Vagina (tissue), 2 donors: Measurements from ENCODE around the gene PSMD8. TPM values are rescaled to one million over a fixed set of nuclear protein-coding genes. Genes with fewer than 3 reads are reported as not detected.
"Not testable (repeated sequence)": the region's sequence is repeated elsewhere in the genome, so short reads cannot be mapped to it uniquely, and the experiment has no call there.

Experiments
- DNase-seq, 2 donors: peaks; one replicate each; pipeline ENCODE4 v3.0.0-alpha.2; 2017; ENCODE audit errors: extremely low spot score in 2 of 2
- H3K27ac ChIP-seq: fragments of 200-600 bp; sonication (generic); one replicate; pipeline ENCODE4 v1.5.1; 2019
- H3K27me3 ChIP-seq: fragments of 200-600 bp; sonication (generic); one replicate; pipeline ENCODE4 v1.5.1; 2019
- H3K36me3 ChIP-seq, 2 donors: fragments of 200-600 bp; sonication (generic); one replicate each; pipeline ENCODE4 v1.5.1; 2017 to 2019
- H3K4me1 ChIP-seq: fragments of 200-600 bp; sonication (generic); one replicate; pipeline ENCODE4 v1.5.1; 2019
- H3K4me3 ChIP-seq, 2 donors: fragments of 200-600 bp; sonication (generic); 1 replicate in 1 of 2; 2 replicates in 1 of 2; pipeline ENCODE4 v1.5.1; 2016 to 2019
- H3K9me3 ChIP-seq: fragments of 200-600 bp; sonication (generic); one replicate; pipeline ENCODE4 v1.5.1; 2019
- POLR2A ChIP-seq, 2 donors: fragments of 450-650 bp; IDR thresholded peaks; one replicate each; pipeline ENCODE4 v1.6.1; 2017; ENCODE audit warnings: antibody characterized with exemption in 2 of 2, mild to moderate bottlenecking in 2 of 2, moderate library complexity in 2 of 2
- POLR2AphosphoS5 ChIP-seq, 2 donors: sonication (generic); formaldehyde crosslinking; IDR thresholded peaks; one replicate each; pipeline ENCODE4 v1.9.0; 2017; ENCODE audit warnings: antibody characterized with exemption in 2 of 2, mild to moderate bottlenecking in 2 of 2, low read depth in 1 of 2; ENCODE audit not compliant: insufficient read depth in 1 of 2
- intact Hi-C: fragments of 100-400 bp; cut with DNase I; formaldehyde crosslinking; loops from one replicate; pipeline ENCODE4 v1.15.1; 2023
- total RNA-seq: library from RNA; depleted of rRNA; stranded (reverse); fragments of >200 nt; gene quantifications from one replicate; pipeline ENCODE4 v1.2.3, GENCODE V29; 2016
- TF ChIP-seq, protein P1 (sequence below), 3 experiments: fragments of 450-650 bp in 2 of 3; fragments of 200-600 bp in 1 of 3; sonication (generic) in 1 of 3; IDR thresholded peaks; one replicate each; pipeline ENCODE4 v1.5.1; 2017 to 2019; ENCODE audit warnings: antibody characterized with exemption in 3 of 3, mild to moderate bottlenecking in 2 of 3, moderate library complexity in 2 of 3

Gene PSMD8
- total RNA-seq, 1 donor from 2014 or later: 169 TPM

DNA sequence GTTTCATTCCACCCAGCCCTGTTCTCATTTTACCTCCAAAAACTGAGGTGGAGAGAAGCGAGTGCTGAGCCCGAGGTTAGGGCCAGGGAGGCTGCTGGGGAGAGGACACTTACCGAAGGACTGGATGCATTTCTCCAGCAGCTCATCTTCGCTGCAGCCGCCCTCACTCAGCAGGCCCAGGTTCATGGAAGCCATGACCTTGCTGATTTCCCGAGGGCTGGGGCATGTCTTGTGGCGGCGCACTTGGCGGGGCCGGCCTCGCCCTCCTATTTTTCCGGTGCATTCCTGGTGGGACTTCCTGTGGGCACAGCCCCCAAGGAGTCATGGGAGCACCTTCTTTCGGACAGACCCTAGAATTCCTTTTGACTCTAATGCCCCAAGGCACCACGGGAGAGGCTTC, 47.5 kb downstream of the PSMD8 start:
- H3K4me1 ChIP-seq: peaks cover 12% of the 10 kb centered on the region
- H3K4me3 ChIP-seq: no peak overlapping the region
- H3K36me3 ChIP-seq: no peaks in the 10 kb centered on the region
- no peak overlapping the region for H3K27ac ChIP-seq
- TF ChIP-seq, protein P1, sequence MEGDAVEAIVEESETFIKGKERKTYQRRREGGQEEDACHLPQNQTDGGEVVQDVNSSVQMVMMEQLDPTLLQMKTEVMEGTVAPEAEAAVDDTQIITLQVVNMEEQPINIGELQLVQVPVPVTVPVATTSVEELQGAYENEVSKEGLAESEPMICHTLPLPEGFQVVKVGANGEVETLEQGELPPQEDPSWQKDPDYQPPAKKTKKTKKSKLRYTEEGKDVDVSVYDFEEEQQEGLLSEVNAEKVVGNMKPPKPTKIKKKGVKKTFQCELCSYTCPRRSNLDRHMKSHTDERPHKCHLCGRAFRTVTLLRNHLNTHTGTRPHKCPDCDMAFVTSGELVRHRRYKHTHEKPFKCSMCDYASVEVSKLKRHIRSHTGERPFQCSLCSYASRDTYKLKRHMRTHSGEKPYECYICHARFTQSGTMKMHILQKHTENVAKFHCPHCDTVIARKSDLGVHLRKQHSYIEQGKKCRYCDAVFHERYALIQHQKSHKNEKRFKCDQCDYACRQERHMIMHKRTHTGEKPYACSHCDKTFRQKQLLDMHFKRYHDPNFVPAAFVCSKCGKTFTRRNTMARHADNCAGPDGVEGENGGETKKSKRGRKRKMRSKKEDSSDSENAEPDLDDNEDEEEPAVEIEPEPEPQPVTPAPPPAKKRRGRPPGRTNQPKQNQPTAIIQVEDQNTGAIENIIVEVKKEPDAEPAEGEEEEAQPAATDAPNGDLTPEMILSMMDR (IDR thresholded peaks at IDR 0.05): no peak
- TF ChIP-seq POLR2AphosphoS5 (IDR thresholded peaks at IDR 0.05; ENCODE audit: insufficient read depth in 1 of 2, low read depth in 1 of 2): no peak
- TF ChIP-seq POLR2A (IDR thresholded peaks at IDR 0.05): no peak
- intact Hi-C loops: no loop called here
- H3K27me3 ChIP-seq: no peaks in the 10 kb centered on the region
- no peaks in the 10 kb centered on the region for H3K9me3 ChIP-seq
- DNase-seq: no peak

DNA sequence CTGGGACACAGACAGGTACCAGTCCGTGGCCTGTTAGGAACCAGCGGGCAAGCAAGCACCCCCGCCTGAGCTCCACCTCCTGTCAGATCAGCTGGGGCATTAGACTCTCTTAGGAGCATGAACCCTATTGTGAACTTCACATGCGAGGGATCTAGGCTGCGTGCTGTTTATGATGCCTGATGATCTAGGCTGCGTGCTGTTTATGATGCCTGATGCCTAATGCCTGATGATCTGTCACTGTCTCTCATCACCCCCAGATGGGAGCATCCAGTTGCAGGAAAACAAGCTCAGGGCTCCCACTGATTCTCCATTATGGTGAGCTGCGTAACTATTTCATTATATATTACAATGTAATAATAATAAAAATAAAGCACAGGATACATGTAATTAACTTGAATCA, 48.1 kb downstream of the PSMD8 start:
- TF ChIP-seq POLR2AphosphoS5 (IDR thresholded peaks at IDR 0.05; ENCODE audit: insufficient read depth in 1 of 2, low read depth in 1 of 2) (no peak), POLR2A (IDR thresholded peaks at IDR 0.05) (no peak)
- TF ChIP-seq, protein P1 (IDR thresholded peaks at IDR 0.05): no peak
- no peak overlapping the region for H3K27ac ChIP-seq
- H3K4me3 ChIP-seq: no peak overlapping the region
- no peaks in the 10 kb centered on the region for H3K27me3 ChIP-seq
- no peak for DNase-seq
- H3K9me3 ChIP-seq: no peaks in the 10 kb centered on the region
- intact Hi-C loops: no loop called here
- peaks cover 11% of the 10 kb centered on the region for H3K4me1 ChIP-seq
- H3K36me3 ChIP-seq: no peaks in the 10 kb centered on the region

GRCh38 chr19:38424272-38424671, 49.9 kb downstream of the PSMD8 start:
- DNase-seq: no peak
- Histone ChIP-seq H3K36me3 (no peaks in the 10 kb centered on the region), H3K27me3 (no peaks in the 10 kb centered on the region), H3K4me1 (no peaks in the 10 kb centered on the region), H3K4me3 (no peak overlapping the region), H3K27ac (no peak overlapping the region), H3K9me3 (no peaks in the 10 kb centered on the region)
- TF ChIP-seq, protein P1 (IDR thresholded peaks at IDR 0.05): no peak
- TF ChIP-seq POLR2AphosphoS5 (IDR thresholded peaks at IDR 0.05; ENCODE audit: insufficient read depth in 1 of 2, low read depth in 1 of 2) (no peak), POLR2A (IDR thresholded peaks at IDR 0.05) (no peak)
- intact Hi-C loops: no loop called here

DNA sequence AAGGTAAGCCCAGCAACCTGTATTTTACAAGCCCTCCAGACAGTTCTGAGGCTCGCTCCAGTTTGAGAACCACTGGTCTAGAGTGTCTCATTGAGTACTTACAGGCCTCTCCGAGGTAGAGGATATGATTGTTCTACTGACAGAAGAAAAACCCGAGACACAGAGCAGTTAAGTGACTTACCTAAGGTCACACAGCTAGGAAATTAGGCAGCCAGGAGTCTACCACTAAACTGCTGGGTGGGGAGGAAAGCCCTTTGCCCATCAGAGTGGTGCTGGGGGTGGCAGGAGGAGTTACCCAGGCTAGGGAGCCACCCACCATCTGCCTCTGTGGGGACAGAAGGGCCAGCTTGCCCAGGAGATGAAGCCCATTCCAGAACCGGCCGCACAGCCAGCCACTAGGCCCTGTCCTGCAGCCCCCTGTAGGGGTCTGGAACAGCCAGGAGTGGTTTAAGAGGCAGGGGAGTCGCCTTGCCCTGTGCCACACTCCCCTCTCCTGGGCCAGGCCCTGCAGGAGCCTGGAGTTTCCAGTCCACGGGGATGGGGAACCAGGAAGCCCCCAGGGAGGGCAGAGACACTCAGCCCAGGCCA, 50.9 kb downstream of the PSMD8 start:
- no peak for DNase-seq
- Histone ChIP-seq H3K4me3 (peak overlapping the region in 1 of 2 donors; percentile 14), H3K27me3 (no peaks in the 10 kb centered on the region), H3K27ac (no peak overlapping the region), H3K36me3 (no peaks in the 10 kb centered on the region), H3K4me1 (no peaks in the 10 kb centered on the region), H3K9me3 (no peaks in the 10 kb centered on the region)
- TF ChIP-seq POLR2AphosphoS5 (IDR thresholded peaks at IDR 0.05; ENCODE audit: insufficient read depth in 1 of 2, low read depth in 1 of 2) (no peak), POLR2A (IDR thresholded peaks at IDR 0.05) (no peak)
- TF ChIP-seq, protein P1 (IDR thresholded peaks at IDR 0.05): no peak
- intact Hi-C loops: no loop called here

GRCh38 chr19:38425810-38426466, 51.6 kb downstream of the PSMD8 start, which contains the start of gene RASGRP4:
Gene RASGRP4, minus strand, starts transcription at chr19:38426219. Its CDS starts 128 bp downstream, at chr19:38426091.
- no peaks in the 10 kb centered on the region for H3K36me3 ChIP-seq
- no peaks in the 10 kb centered on the region for H3K4me1 ChIP-seq
- no peak within 1 kb of the TSS for H3K27ac ChIP-seq
- intact Hi-C loops: no loop called here
- TF ChIP-seq, protein P1 (IDR thresholded peaks at IDR 0.05): no peak
- no peak for TF ChIP-seq POLR2A (IDR thresholded peaks at IDR 0.05)
- TF ChIP-seq POLR2AphosphoS5 (IDR thresholded peaks at IDR 0.05; ENCODE audit: insufficient read depth in 1 of 2, low read depth in 1 of 2): no peak
- no peaks in the 10 kb centered on the region for H3K27me3 ChIP-seq
- no peaks in the 10 kb centered on the region for H3K9me3 ChIP-seq
- peak within 1 kb of the TSS in 1 of 2 donors; percentile 14 for H3K4me3 ChIP-seq
- DNase-seq: no peak

DNA sequence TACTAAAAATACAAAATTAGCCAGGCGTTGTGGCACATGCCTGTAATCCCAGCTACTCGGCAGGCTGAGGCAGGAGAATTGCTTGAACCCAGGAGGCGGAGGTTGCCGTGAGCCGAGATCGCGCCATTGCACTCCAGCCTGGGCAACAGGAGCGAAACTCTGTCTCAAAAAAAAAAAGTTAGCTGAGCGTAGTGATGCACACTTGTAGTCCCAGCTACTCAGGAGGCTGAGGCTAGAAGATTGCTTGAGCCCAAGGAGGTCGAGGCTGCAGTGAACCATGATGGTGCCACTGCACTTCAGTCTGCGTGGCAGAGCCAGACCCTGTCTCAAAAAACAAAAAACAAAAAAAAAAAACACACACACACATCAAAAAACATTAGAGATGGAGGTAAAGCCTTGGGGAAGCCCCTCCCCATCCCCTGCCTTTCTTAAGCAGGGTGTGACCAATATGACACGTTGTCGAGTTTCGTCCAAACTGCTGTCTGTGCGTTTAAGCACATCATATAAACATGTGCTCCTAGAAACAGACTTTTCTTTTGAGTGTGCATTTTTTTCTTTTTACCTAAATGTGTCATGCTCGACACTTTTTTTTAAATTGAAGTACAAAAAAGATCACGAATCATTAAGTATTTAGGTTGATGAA, 52.8 kb downstream of the PSMD8 start:
- H3K27me3 ChIP-seq, H3K9me3 ChIP-seq, intact Hi-C loops, H3K36me3 ChIP-seq, H3K4me1 ChIP-seq, H3K4me3 ChIP-seq, DNase-seq, H3K27ac ChIP-seq: not testable (repeated sequence)
